OCI-LY1 (cell line): ENCODE results near the gene STAMBPL1.
"Not testable (repeated sequence)": the region's sequence is repeated elsewhere in the genome, so short reads cannot be mapped to it uniquely, and the experiment has no call there.

Experiments
- H2AFZ ChIP-seq: fragments of 200-600 bp; sonication (generic), shearing (Covaris generic); 2 replicates; pipeline ENCODE4 v1.6.0; 2014; ENCODE audit warnings: antibody characterized with exemption, mild to moderate bottlenecking, low read length
- H3F3A ChIP-seq: fragments of 200-600 bp; sonication (generic), shearing (Covaris generic); 2 replicates; pipeline ENCODE4 v1.6.0; 2014; ENCODE audit warnings: mild to moderate bottlenecking, antibody characterized with exemption, low read length, moderate library complexity; ENCODE audit not compliant: insufficient read depth
- H3K27ac ChIP-seq: fragments of 200-600 bp; sonication (generic); 2 replicates; pipeline ENCODE4 v1.5.1; 2014; ENCODE audit warnings: low read length, mixed run types, mild to moderate bottlenecking, low read depth; ENCODE audit not compliant: poor library complexity, severe bottlenecking
- H3K27me3 ChIP-seq: fragments of 200-600 bp; sonication (generic); 2 replicates; pipeline ENCODE4 v1.6.0; 2014; ENCODE audit warnings: antibody characterized with exemption, mild to moderate bottlenecking, low read length, moderate library complexity; ENCODE audit not compliant: insufficient read depth
- H3K36me3 ChIP-seq: fragments of 200-600 bp; sonication (generic); 2 replicates; pipeline ENCODE4 v1.6.1; 2014; ENCODE audit warnings: mild to moderate bottlenecking, antibody characterized with exemption, low read length, moderate library complexity, mixed read lengths; ENCODE audit not compliant: insufficient read depth
- H3K4me1 ChIP-seq: fragments of 200-600 bp; sonication (generic); 2 replicates; pipeline ENCODE4 v1.5.1; 2014; ENCODE audit warnings: mild to moderate bottlenecking, low read length, moderate library complexity; ENCODE audit not compliant: insufficient read depth, severe bottlenecking
- H3K4me2 ChIP-seq: fragments of 200-600 bp; sonication (generic), shearing (Covaris generic); 2 replicates; pipeline ENCODE4 v1.6.1; 2014; ENCODE audit warnings: low read length
- H3K4me3 ChIP-seq: fragments of 200-600 bp; sonication (generic); 2 replicates; pipeline ENCODE4 v1.5.1; 2014; ENCODE audit warnings: low read length, low read depth, mild to moderate bottlenecking, mixed read lengths; ENCODE audit not compliant: poor library complexity, severe bottlenecking
- H3K79me2 ChIP-seq: fragments of 200-600 bp; shearing (Covaris generic); 2 replicates; pipeline ENCODE4 v1.6.1; 2016; ENCODE audit warnings: mixed run types, low read length, mixed read lengths; ENCODE audit not compliant: insufficient read depth
- H3K9ac ChIP-seq: fragments of 200-600 bp; sonication (generic), shearing (Covaris generic); 2 replicates; pipeline ENCODE4 v1.6.1; 2014; ENCODE audit warnings: mild to moderate bottlenecking, low read length, mixed read lengths
- H3K9me2 ChIP-seq: fragments of 200-600 bp; sonication (generic), shearing (Covaris generic); 2 replicates; pipeline ENCODE4 v1.6.1; 2014; ENCODE audit warnings: low read depth, mild to moderate bottlenecking, low read length, mixed read lengths
- H3K9me3 ChIP-seq: fragments of 200-600 bp; shearing (Covaris generic); 2 replicates; pipeline ENCODE4 v1.6.1; 2014; ENCODE audit warnings: low read length, mixed read lengths
- H4K20me1 ChIP-seq: fragments of 200-600 bp; sonication (generic), shearing (Covaris generic); 2 replicates; pipeline ENCODE4 v1.6.0; 2016; ENCODE audit warnings: mild to moderate bottlenecking, low read length; ENCODE audit not compliant: insufficient read depth
- EZH2 ChIP-seq: fragments of 200-600 bp; sonication (generic), shearing (Covaris generic); IDR thresholded peaks from 2 replicates; pipeline ENCODE4 v1.8.0; 2017; ENCODE audit warnings: borderline replicate concordance, mixed run types, mild to moderate bottlenecking, antibody characterized with exemption, low read length, moderate library complexity, mixed read lengths
- TF ChIP-seq, protein P1 (sequence below): fragments of 200-600 bp; sonication (generic), shearing (Covaris generic); IDR thresholded peaks from 2 replicates; pipeline ENCODE4 v1.5.1; 2017; ENCODE audit warnings: mild to moderate bottlenecking, antibody characterized with exemption, low read length, moderate library complexity, mixed read lengths

Gene STAMBPL1

DNA sequence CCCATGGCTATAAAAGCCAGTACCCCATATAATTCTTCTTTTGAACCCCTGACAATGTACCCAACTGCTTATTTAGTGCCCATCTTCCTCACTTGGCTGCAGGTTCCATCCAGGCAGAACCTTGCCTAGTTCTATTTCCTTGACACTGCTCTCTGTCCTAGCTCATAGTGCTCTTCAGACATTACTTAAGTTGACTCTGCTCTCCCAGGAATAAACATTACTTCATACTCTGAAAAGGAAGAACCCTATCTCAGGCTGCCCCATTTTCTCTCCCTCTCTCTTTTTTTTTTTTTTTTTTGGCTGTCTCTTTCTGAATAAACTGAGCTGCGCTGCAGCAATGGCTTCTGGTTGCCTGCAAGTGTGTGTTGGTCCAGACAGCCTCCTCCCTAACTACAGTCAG lies 51.5 kb downstream of the STAMBPL1 start:
- Histone ChIP-seq H3K27ac (no peak overlapping the region), H2AFZ (no peak overlapping the region)

DNA sequence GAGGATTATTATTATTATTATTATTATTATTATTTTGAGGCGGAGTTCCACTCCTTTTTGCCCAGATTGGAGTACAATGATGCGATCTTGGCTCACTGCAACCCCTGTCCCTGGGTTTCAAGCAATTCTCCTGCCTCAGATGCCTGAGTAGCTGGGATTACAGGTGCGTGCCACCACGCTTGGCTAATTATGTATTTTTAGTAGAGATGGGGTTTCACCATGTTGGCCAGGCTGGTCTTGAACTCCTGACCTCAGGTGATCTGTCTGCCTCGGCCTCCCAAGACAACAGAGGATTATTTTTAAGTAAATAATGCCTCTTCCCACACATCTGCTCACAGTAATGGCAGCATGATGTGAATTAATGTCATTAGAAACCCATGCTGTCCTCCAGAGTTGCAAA lies 52.0 kb downstream of the STAMBPL1 start:
- H3K4me1 ChIP-seq = peaks cover 17% of the 10 kb centered on the region
- H3K9me2 ChIP-seq, H3F3A ChIP-seq, H2AFZ ChIP-seq, H3K4me3 ChIP-seq, H3K27ac ChIP-seq, H3K9ac ChIP-seq, H3K9me3 ChIP-seq, H3K4me2 ChIP-seq, H4K20me1 ChIP-seq, H3K36me3 ChIP-seq, H3K79me2 ChIP-seq, H3K27me3 ChIP-seq: not testable (repeated sequence)

More for the DNA sequence above, 51.5 kb downstream of the STAMBPL1 start:
- no peaks in the 10 kb centered on the region for H3F3A ChIP-seq
- no peaks in the 10 kb centered on the region for H3K9me2 ChIP-seq
- H3K4me2 ChIP-seq = no peak overlapping the region
- H3K36me3 ChIP-seq = no peaks in the 10 kb centered on the region
- TF ChIP-seq EZH2 = no peak
- TF ChIP-seq, protein P1, sequence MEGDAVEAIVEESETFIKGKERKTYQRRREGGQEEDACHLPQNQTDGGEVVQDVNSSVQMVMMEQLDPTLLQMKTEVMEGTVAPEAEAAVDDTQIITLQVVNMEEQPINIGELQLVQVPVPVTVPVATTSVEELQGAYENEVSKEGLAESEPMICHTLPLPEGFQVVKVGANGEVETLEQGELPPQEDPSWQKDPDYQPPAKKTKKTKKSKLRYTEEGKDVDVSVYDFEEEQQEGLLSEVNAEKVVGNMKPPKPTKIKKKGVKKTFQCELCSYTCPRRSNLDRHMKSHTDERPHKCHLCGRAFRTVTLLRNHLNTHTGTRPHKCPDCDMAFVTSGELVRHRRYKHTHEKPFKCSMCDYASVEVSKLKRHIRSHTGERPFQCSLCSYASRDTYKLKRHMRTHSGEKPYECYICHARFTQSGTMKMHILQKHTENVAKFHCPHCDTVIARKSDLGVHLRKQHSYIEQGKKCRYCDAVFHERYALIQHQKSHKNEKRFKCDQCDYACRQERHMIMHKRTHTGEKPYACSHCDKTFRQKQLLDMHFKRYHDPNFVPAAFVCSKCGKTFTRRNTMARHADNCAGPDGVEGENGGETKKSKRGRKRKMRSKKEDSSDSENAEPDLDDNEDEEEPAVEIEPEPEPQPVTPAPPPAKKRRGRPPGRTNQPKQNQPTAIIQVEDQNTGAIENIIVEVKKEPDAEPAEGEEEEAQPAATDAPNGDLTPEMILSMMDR = no peak
- no peaks in the 10 kb centered on the region for H3K27me3 ChIP-seq
- H3K79me2 ChIP-seq = no peaks in the 10 kb centered on the region
- H3K9ac ChIP-seq = no peak overlapping the region
- H3K4me3 ChIP-seq = no peak overlapping the region
- no peaks in the 10 kb centered on the region for H3K9me3 ChIP-seq
- no peaks in the 10 kb centered on the region for H4K20me1 ChIP-seq
- peaks cover 17% of the 10 kb centered on the region for H3K4me1 ChIP-seq

DNA sequence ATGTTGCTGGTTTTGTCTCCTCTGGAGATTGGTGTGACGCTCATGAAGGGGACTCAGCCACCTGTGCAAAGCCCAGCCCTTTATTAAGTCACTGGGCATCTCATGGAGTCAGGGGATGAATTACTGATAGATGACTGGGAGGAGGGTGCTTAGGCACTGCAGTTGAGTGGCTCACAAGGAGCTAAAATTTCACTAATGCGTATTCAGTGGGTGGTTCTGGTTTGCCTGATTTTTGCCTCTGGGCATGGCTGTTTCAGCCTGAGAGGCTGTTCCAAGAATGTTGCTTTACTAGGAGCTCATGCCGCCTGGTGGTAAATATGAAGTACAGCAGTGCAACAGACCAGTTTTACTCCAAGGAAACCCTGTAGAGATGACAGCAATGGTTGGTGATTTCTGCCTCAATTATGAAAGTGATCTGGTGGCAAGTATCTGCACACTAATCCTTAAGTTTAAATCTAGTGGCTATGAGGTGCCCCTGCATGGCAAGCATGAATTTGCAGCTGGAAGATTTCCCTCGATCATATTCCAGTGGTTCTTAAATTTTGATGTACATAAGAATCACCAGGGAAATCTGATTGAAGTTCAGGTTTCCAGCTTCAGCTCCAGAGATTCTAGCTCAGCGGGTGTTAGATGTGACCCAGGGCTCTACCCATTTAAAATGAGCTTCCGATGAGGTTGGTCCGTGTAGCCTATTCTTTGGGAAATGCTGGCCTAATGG lies 52.7 kb downstream of the STAMBPL1 start:
- Histone ChIP-seq H3K4me1 (peaks cover 17% of the 10 kb centered on the region), H3F3A (no peaks in the 10 kb centered on the region)

More for the DNA sequence above, 52.7 kb downstream of the STAMBPL1 start:
- no peak for TF ChIP-seq EZH2
- TF ChIP-seq, protein P1 = peak; percentile 70
- H3K4me2 ChIP-seq = no peak overlapping the region
- H3K79me2 ChIP-seq = no peaks in the 10 kb centered on the region
- H3K4me3 ChIP-seq = no peak overlapping the region
- no peaks in the 10 kb centered on the region for H3K9me2 ChIP-seq
- H3K27me3 ChIP-seq = no peaks in the 10 kb centered on the region
- H4K20me1 ChIP-seq = no peaks in the 10 kb centered on the region
- no peaks in the 10 kb centered on the region for H3K36me3 ChIP-seq
- H3K27ac ChIP-seq = no peak overlapping the region
- H3K9ac ChIP-seq = no peak overlapping the region
- no peak overlapping the region for H2AFZ ChIP-seq
- no peaks in the 10 kb centered on the region for H3K9me3 ChIP-seq
